K562 (cell line): ENCODE data around the gene EEF1A2. TPM values are rescaled to one million over a fixed set of nuclear protein-coding genes. Genes with fewer than 3 reads are reported as not detected.

Source experiments
- CBX5 ChIP-seq: IDR thresholded peaks from 2 replicates; pipeline ENCODE4 v1.6.1; 2014; ENCODE audit warnings: low read depth, borderline replicate concordance
- CEBPB ChIP-seq: fragments of 450-650 bp; IDR thresholded peaks from 2 replicates; pipeline ENCODE4 v1.6.1; 2016; ENCODE audit warnings: missing genetic modification characterization, missing compliant biosample characterization
- SMAD2 ChIP-seq: fragments of 150-350 bp; IDR thresholded peaks from 2 replicates; pipeline ENCODE4 v1.6.1; 2014; ENCODE audit warnings: low read depth, mild to moderate bottlenecking, low read length
- TFAP4 ChIP-seq: sonication (generic); formaldehyde crosslinking; IDR thresholded peaks from 2 replicates; pipeline ENCODE4 v1.8.0; 2022; ENCODE audit warnings: missing genetic modification reagents, mild to moderate bottlenecking, moderate library complexity, borderline replicate concordance
- polyA plus RNA-seq, 8 experiments: library from polyadenylated mRNA; depleted of rRNA in 4 of 8; stranded (reverse) in 5 of 8; unstranded in 3 of 8; fragments of >200 nt; fragmentation: Nextera tagmentation in 2 of 8; fragmentation: Illumina TruSeq in 1 of 8; extraction: Ambion mirVana in 2 of 8; extraction: Trizol in 1 of 8; gene quantifications; 2 replicates each; pipeline versions ENCODE4 v1.2.1 to v1.2.3, GENCODE V29; 2011 to 2014; ENCODE audit warnings: inconsistent platforms in 1 of 8, missing spikeins in 1 of 8
- total RNA-seq, 7 experiments: library from RNA; depleted of rRNA in 6 of 7; stranded (reverse); fragments of >200 nt in 6 of 7; fragmentation: Illumina TruSeq in 2 of 7; extraction: Trizol in 2 of 7; gene quantifications; 2 replicates each; pipeline versions ENCODE4 v1.2.1 to v1.2.3, GENCODE V29; 2011 to 2021; ENCODE audit warnings: low replicate concordance in 1 of 7
- TF ChIP-seq, protein P1 (sequence below): sonication (generic); formaldehyde crosslinking; IDR thresholded peaks from 2 replicates; pipeline ENCODE4 v1.8.0; 2022; ENCODE audit warnings: mild to moderate bottlenecking, missing genetic modification reagents
- TF ChIP-seq, protein P2 (sequence below), 2 experiments: IDR thresholded peaks in 1 of 2; conservative IDR thresholded peaks in 1 of 2; 2 replicates each; pipeline ENCODE4 v1.6.1; 2016; ENCODE audit warnings: low read depth in 2 of 2, mild to moderate bottlenecking in 1 of 2, missing compliant biosample characterization in 1 of 2, missing genetic modification characterization in 1 of 2, moderate library complexity in 1 of 2

EEF1A2 gene
- total and polyA plus RNA-seq, 9 of the 15 experiments (the other 6 are each of a cell fraction or from before 2014, with no cell fraction given), result 0.04 to 29.6 (median 11.5) TPM

DNA sequence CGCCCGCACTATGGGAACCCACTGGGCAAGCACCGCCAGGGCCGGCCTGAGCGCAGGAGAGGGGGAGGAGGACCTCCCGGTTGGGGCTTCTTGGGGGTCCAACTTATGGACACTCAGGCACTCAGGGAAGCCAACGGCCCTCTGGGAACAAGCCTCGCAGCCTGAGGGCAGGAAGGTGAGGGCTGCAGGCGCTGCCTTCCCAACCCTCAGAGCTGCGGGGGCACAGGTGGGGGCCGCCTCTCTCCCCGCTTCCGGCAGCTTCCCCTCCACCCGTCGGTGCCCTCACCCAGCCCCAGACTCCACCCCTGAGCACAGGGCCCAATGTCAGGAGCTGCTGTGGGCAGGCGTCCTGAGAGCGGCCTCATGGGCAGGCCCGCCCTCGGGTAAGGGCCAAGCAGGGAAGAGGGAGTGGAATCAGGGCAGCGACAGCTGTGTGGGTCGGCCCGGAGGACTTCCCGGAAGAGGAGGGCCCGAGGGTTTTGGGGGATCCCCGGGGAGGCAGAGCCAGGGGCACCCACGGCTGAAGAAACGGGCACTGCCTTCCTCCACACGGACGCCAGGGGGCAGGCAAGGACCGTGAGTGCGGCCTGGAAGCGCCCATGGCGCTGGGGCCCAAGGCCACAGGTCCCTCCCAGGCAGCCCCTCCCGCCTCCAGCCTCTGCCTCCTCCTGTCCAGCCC, 38.8 kb upstream of the EEF1A2 start (continued):
- TF ChIP-seq, protein P1, sequence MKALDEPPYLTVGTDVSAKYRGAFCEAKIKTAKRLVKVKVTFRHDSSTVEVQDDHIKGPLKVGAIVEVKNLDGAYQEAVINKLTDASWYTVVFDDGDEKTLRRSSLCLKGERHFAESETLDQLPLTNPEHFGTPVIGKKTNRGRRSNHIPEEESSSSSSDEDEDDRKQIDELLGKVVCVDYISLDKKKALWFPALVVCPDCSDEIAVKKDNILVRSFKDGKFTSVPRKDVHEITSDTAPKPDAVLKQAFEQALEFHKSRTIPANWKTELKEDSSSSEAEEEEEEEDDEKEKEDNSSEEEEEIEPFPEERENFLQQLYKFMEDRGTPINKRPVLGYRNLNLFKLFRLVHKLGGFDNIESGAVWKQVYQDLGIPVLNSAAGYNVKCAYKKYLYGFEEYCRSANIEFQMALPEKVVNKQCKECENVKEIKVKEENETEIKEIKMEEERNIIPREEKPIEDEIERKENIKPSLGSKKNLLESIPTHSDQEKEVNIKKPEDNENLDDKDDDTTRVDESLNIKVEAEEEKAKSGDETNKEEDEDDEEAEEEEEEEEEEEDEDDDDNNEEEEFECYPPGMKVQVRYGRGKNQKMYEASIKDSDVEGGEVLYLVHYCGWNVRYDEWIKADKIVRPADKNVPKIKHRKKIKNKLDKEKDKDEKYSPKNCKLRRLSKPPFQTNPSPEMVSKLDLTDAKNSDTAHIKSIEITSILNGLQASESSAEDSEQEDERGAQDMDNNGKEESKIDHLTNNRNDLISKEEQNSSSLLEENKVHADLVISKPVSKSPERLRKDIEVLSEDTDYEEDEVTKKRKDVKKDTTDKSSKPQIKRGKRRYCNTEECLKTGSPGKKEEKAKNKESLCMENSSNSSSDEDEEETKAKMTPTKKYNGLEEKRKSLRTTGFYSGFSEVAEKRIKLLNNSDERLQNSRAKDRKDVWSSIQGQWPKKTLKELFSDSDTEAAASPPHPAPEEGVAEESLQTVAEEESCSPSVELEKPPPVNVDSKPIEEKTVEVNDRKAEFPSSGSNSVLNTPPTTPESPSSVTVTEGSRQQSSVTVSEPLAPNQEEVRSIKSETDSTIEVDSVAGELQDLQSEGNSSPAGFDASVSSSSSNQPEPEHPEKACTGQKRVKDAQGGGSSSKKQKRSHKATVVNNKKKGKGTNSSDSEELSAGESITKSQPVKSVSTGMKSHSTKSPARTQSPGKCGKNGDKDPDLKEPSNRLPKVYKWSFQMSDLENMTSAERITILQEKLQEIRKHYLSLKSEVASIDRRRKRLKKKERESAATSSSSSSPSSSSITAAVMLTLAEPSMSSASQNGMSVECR (CRISPR knock-in tag), result peak; percentile 54; the same call in 1 of the 2 replicates
- TF ChIP-seq TFAP4 (CRISPR knock-in tag) (peak; percentile 80), CEBPB (no peak), SMAD2 (no peak), CBX5 (peak; percentile 33; the same call in 1 of the 2 replicates)
- TF ChIP-seq, protein P2, sequence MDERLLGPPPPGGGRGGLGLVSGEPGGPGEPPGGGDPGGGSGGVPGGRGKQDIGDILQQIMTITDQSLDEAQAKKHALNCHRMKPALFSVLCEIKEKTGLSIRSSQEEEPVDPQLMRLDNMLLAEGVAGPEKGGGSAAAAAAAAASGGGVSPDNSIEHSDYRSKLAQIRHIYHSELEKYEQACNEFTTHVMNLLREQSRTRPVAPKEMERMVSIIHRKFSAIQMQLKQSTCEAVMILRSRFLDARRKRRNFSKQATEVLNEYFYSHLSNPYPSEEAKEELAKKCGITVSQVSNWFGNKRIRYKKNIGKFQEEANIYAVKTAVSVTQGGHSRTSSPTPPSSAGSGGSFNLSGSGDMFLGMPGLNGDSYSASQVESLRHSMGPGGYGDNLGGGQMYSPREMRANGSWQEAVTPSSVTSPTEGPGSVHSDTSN (CRISPR knock-in tag; IDR thresholded peaks at IDR 0.05; ENCODE audit: low read depth), result no peak
- TF ChIP-seq, protein P2 (tag; conservative IDR thresholded peaks at IDR 0.05; ENCODE audit: low read depth), result no peak
